GM18870 (cell line): ENCODE results near the gene TOP2B.

ENCODE experiments used
- ATAC-seq: cut with Tn5 transposase; IDR thresholded peaks from one replicate; pipeline ENCODE4 v1.9.1; 2021; ENCODE audit warnings: moderate library complexity; ENCODE audit not compliant: unreplicated experiment

The TOP2B gene

GRCh38 chr3:25631989-25632388 is 32.7 kb downstream of the TOP2B start:
- ATAC-seq = no peak

- ATAC-seq = no peak
These were observed 43.6 kb downstream of the TOP2B start for GRCh38 chr3:25621087-25621486.

- no peak for ATAC-seq
These were observed 44.2 kb downstream of the TOP2B start for GRCh38 chr3:25620493-25620892.

GRCh38 chr3:25619382-25619781 is 45.3 kb downstream of the TOP2B start:
- no peak for ATAC-seq

- ATAC-seq = no peak
These were observed 46.7 kb downstream of the TOP2B start for GRCh38 chr3:25618028-25618427.

- no peak for ATAC-seq
These were observed 53.5 kb downstream of the TOP2B start for GRCh38 chr3:25611193-25611592.

GRCh38 chr3:25610779-25611178 is 53.9 kb downstream of the TOP2B start:
- ATAC-seq = no peak

GRCh38 chr3:25610167-25610566 is 54.5 kb downstream of the TOP2B start:
- ATAC-seq = no peak

GRCh38 chr3:25604107-25604805 is 60.5 kb downstream of the TOP2B start:
- no peak for ATAC-seq

- ATAC-seq = no peak
These were observed 61.0 kb downstream of the TOP2B start for GRCh38 chr3:25603703-25604102.

- ATAC-seq = no peak
These were observed 67.1 kb downstream of the TOP2B start for GRCh38 chr3:25597535-25598101.

GRCh38 chr3:25594007-25594502 is 70.7 kb downstream of the TOP2B start:
- peak; percentile 46 for ATAC-seq

- ATAC-seq = no peak
These were observed 71.7 kb downstream of the TOP2B start for GRCh38 chr3:25593001-25593400.

- ATAC-seq = peak; percentile 32
These were observed 72.2 kb downstream of the TOP2B start for GRCh38 chr3:25592510-25592968.

GRCh38 chr3:25589783-25590258 is 74.9 kb downstream of the TOP2B start:
- ATAC-seq = no peak

GRCh38 chr3:25589104-25589782 is 75.5 kb downstream of the TOP2B start:
- ATAC-seq = no peak

GRCh38 chr3:25588441-25589103 is 76.1 kb downstream of the TOP2B start:
- no peak for ATAC-seq

- ATAC-seq = no peak
These were observed 76.7 kb downstream of the TOP2B start for GRCh38 chr3:25587975-25588374.

- ATAC-seq = no peak
These were observed 77.2 kb downstream of the TOP2B start for GRCh38 chr3:25587526-25587925.

GRCh38 chr3:25587094-25587493 is 77.6 kb downstream of the TOP2B start:
- ATAC-seq = no peak

- ATAC-seq = no peak
These were observed 78.2 kb downstream of the TOP2B start for GRCh38 chr3:25586553-25586952.
